HepG2 (cell line): Measurements from ENCODE around the gene ANO2. TPM values are rescaled to one million over a fixed set of nuclear protein-coding genes. Genes with fewer than 3 reads are reported as not detected.
"Not testable (repeated sequence)": the region's sequence is repeated elsewhere in the genome, so short reads cannot be mapped to it uniquely, and the experiment has no call there.

ENCODE experiments used
- ATAC-seq: fragments of 200-7000 bp; cut with Tn5 transposase; 3 replicates; pipeline ENCODE4 v1.9.1; 2020; ENCODE audit warnings: mild to moderate bottlenecking, moderate library complexity
- BruUV-seq: library from RNA; stranded (reverse); fragments of 400-500 nt; replicated peaks from 2 replicates; lab custom pipeline; 2021; lab: Mats Ljungman, UMichigan
- CTCF ChIA-PET: fragments of 300-600 bp; formaldehyde crosslinking; extraction: SDS; loops from one replicate; lab custom pipeline; 2021; ENCODE audit warnings: low total read pairs, inconsistent platforms, low intra/inter-chr PET ratio; lab: Yijun Ruan, JAX
- POLR2A ChIA-PET: fragments of 350-600 bp; sonication (Branson Sonifier 250); formaldehyde crosslinking; loops from one replicate; lab custom pipeline; 2020; ENCODE audit warnings: antibody characterized with exemption, inconsistent platforms; lab: Yijun Ruan, JAX
- DNase-seq: peaks from one replicate; pipeline ENCODE4 v3.0.0-alpha.2; 2015; ENCODE audit warnings: low spot score
- FAIRE-seq: peaks from 3 replicates; lab custom pipeline; 2011; peaks lifted over from hg19 to GRCh38; lab: Jason Lieb, UNC
- H2AFZ ChIP-seq: one replicate; pipeline ENCODE4 v1.6.1; 2011; ENCODE audit warnings: low read length, inconsistent platforms
- H3K27ac ChIP-seq: fragments of 300-600 bp; 3 replicates; pipeline ENCODE4 v1.8.0; 2011; ENCODE audit warnings: mixed run types, mild to moderate bottlenecking, mixed read lengths, low read length, inconsistent platforms; ENCODE audit not compliant: insufficient read depth; ENCODE audit errors: extremely low read length
- H3K27me3 ChIP-seq, 2 experiments: fragments of 200-600 bp in 1 of 2; 2 replicates in 1 of 2; 3 replicates in 1 of 2; pipeline versions ENCODE4 v1.6.0 to v1.8.0; 2011; ENCODE audit warnings: low read length in 2 of 2, mild to moderate bottlenecking in 2 of 2, moderate library complexity in 2 of 2, inconsistent platforms in 1 of 2; ENCODE audit not compliant: insufficient read depth in 2 of 2, control insufficient read depth in 1 of 2
- H3K36me3 ChIP-seq, 2 experiments: fragments of 200-600 bp in 1 of 2; replicated peaks in 1 of 2; 2 replicates in 1 of 2; 3 replicates in 1 of 2; pipeline versions ENCODE4 v1.5.1 to v1.8.0; 2011; ENCODE audit warnings: low read length in 2 of 2, inconsistent platforms in 1 of 2; ENCODE audit not compliant: insufficient read depth in 2 of 2, control insufficient read depth in 1 of 2
- H3K4me1 ChIP-seq: 2 replicates; pipeline ENCODE4 v1.5.1; 2012; ENCODE audit warnings: low read length, inconsistent platforms; ENCODE audit not compliant: insufficient read depth
- H3K4me2 ChIP-seq: 2 replicates; pipeline ENCODE4 v1.6.0; 2011; ENCODE audit warnings: low read depth, low read length, inconsistent platforms
- H3K4me3 ChIP-seq, 3 experiments: fragments of 200-600 bp in 1 of 3; sonication (generic), shearing (Covaris generic) in 1 of 3; replicated peaks in 1 of 3; 2 replicates each; pipeline ENCODE4 v1.5.1; 2011 to 2016; ENCODE audit warnings: low read length in 3 of 3, inconsistent platforms in 2 of 3, low read depth in 2 of 3, mild to moderate bottlenecking in 2 of 3, control low read depth in 1 of 3, mixed read lengths in 1 of 3; ENCODE audit not compliant: insufficient read depth in 1 of 3
- H3K79me2 ChIP-seq: one replicate; pipeline ENCODE4 v1.6.1; 2011; ENCODE audit warnings: low read length, inconsistent platforms; ENCODE audit not compliant: insufficient read depth
- H3K9ac ChIP-seq: 2 replicates; pipeline ENCODE4 v1.6.0; 2011; ENCODE audit warnings: mild to moderate bottlenecking, low read depth, low read length, inconsistent platforms; ENCODE audit not compliant: insufficient read depth
- H3K9me3 ChIP-seq: 2 replicates; pipeline ENCODE4 v1.5.1; 2012; ENCODE audit warnings: mild to moderate bottlenecking, low read length
- H4K20me1 ChIP-seq: 2 replicates; pipeline ENCODE4 v1.6.0; 2011; ENCODE audit warnings: inconsistent platforms, mild to moderate bottlenecking, low read length, moderate library complexity; ENCODE audit not compliant: insufficient read depth
- ATF7 ChIP-seq, 2 experiments: fragments of 450-650 bp in 1 of 2; sonication (generic) in 1 of 2; formaldehyde crosslinking in 1 of 2; IDR thresholded peaks; 2 replicates each; pipeline versions ENCODE4 v1.4.0 to v1.6.1; 2016 to 2020; ENCODE audit warnings: antibody characterized with exemption in 1 of 2, mild to moderate bottlenecking in 1 of 2, missing genetic modification reagents in 1 of 2
- CREB1 ChIP-seq, 2 experiments: fragments of 450-650 bp in 1 of 2; IDR thresholded peaks; 2 replicates each; pipeline ENCODE4 v1.6.1; 2016 to 2017; ENCODE audit warnings: control low read depth in 1 of 2, mild to moderate bottlenecking in 1 of 2, missing compliant biosample characterization in 1 of 2, missing genetic modification characterization in 1 of 2
- IKZF1 ChIP-seq: fragments of 450-650 bp; IDR thresholded peaks from 2 replicates; pipeline ENCODE4 v1.7.1; 2016
- MAFF ChIP-seq: IDR thresholded peaks from 2 replicates; pipeline ENCODE4 v1.6.1; 2011; ENCODE audit warnings: low read depth, low read length, improper control_type of control experiment
- MAFK ChIP-seq, 2 experiments: IDR thresholded peaks in 1 of 2; conservative IDR thresholded peaks in 1 of 2; 2 replicates each; pipeline ENCODE4 v1.6.1; 2011; ENCODE audit warnings: improper control_type of control experiment in 2 of 2, low read length in 2 of 2
- ZBTB38 ChIP-seq: sonication (generic); formaldehyde crosslinking; IDR thresholded peaks from 2 replicates; pipeline ENCODE4 v1.5.1; 2020; ENCODE audit warnings: mild to moderate bottlenecking, missing genetic modification reagents
- WGBS: methylation state at CpG from one replicate; pipeline ENCODE4 v1.1.6; 2017; ENCODE audit warnings: low lambda C conversion rate; 5-methylcytosine and 5-hydroxymethylcytosine counted together
- in situ Hi-C: cut with HindIII; loops from 2 replicates; pipeline ENCODE4 v1.10.0; 2017; ENCODE audit warnings: low pct_unique_long_range_greater_than_20kb; ENCODE audit not compliant: extremely low pct_ligation_motif_present
- intact Hi-C: fragments of 100-400 bp; cut with micrococcal nuclease; formaldehyde crosslinking; loops from one replicate; pipeline ENCODE4 v1.10.0; 2022; ENCODE audit not compliant: unreplicated experiment
- polyA plus RNA-seq, 8 experiments: library from polyadenylated mRNA; depleted of rRNA in 3 of 8; stranded (reverse) in 7 of 8; unstranded in 1 of 8; fragments of >200 nt; fragmentation: Illumina TruSeq in 4 of 8; extraction: Trizol in 4 of 8; gene quantifications; 2 replicates each; pipeline versions ENCODE4 v1.2.1 to v1.2.3, GENCODE V29; 2011 to 2016; ENCODE audit warnings: low read depth in 4 of 8, missing spikeins in 1 of 8, mixed read lengths in 1 of 8; ENCODE audit not compliant: insufficient read depth in 1 of 8
- total RNA-seq, 5 experiments: library from RNA; depleted of rRNA; stranded (reverse); fragments of >200 nt; fragmentation: Illumina TruSeq; extraction: Trizol; gene quantifications; 2 replicates each; pipeline ENCODE4 v1.2.3, GENCODE V29; 2016; ENCODE audit warnings: low read depth in 1 of 5

The ANO2 gene
- total and polyA plus RNA-seq, 2 of the 13 experiments (the other 11 are each of a cell fraction or from before 2014, with no cell fraction given): 0.18 TPM; not detected in 1

- intact Hi-C loops; H3K27me3 ChIP-seq; FAIRE-seq; H3K27ac ChIP-seq; H3K4me1 ChIP-seq; H3K9me3 ChIP-seq; H2AFZ ChIP-seq; H3K4me3 ChIP-seq; H4K20me1 ChIP-seq; in situ Hi-C loops; ATAC-seq; H3K79me2 ChIP-seq; H3K4me2 ChIP-seq; H3K9ac ChIP-seq; H3K36me3 ChIP-seq; BruUV-seq; DNase-seq; POLR2A ChIA-PET; CTCF ChIA-PET; TF ChIP-seq ATF7, CREB1 (CRISPR knock-in tag; IDR thresholded peaks at IDR 0.05): not testable (repeated sequence)
- 26% methylated on average over 3 of the region's 3 CpGs for WGBS
- TF ChIP-seq ATF7 (IDR thresholded peaks at IDR 0.05) (peak; percentile 44), CREB1 (IDR thresholded peaks at IDR 0.05) (peak; percentile 93), MAFF (peak; percentile 63; the same call in 1 of the 2 replicates), MAFK (conservative IDR thresholded peaks at IDR 0.05 in 1 of 2, IDR thresholded peaks at IDR 0.05 in 1 of 2; ENCODE audit: low read length in 2 of 2) (peak in 1 of 2 experiments; percentile 47; a peak in 2 of 4 replicates)
These were observed 286.6 kb downstream of the ANO2 start for GRCh38 chr12:5658339-5658941.

- ATAC-seq (no peak), FAIRE-seq (no peak), DNase-seq (no peak)
- POLR2A ChIA-PET: no interaction called here
- Histone ChIP-seq H4K20me1 (no peaks in the 10 kb centered on the region), H3K9me3 (no peaks in the 10 kb centered on the region), H3K4me3 (no peak overlapping the region), H3K4me1 (no peaks in the 10 kb centered on the region), H3K79me2 (no peaks in the 10 kb centered on the region), H3K27ac (no peak overlapping the region), H2AFZ (no peak overlapping the region), H3K27me3 (no peaks in the 10 kb centered on the region), H3K9ac (no peak overlapping the region), H3K4me2 (no peak overlapping the region), H3K36me3 (no peaks in the 10 kb centered on the region)
- BruUV-seq: no TSS peak
- in situ Hi-C loops (no loop called here), intact Hi-C loops (no loop called here)
- CTCF ChIA-PET: no interaction called here
- no peak for TF ChIP-seq IKZF1
- no peak for TF ChIP-seq ZBTB38
- WGBS: 0% methylated on average over 4 of the region's 4 CpGs
These were observed 288.2 kb downstream of the ANO2 start for GRCh38 chr12:5656836-5657235.
